C1 segment of cervical spinal cord (tissue), 14 donors: ENCODE results near the gene FERMT2.
"Not testable (repeated sequence)": the region's sequence is repeated elsewhere in the genome, so short reads cannot be mapped to it uniquely, and the experiment has no call there.

ENCODE experiments used
- DNase-seq, 14 donors: peaks; one replicate each; lab custom pipeline; 2025; lab: John Stamatoyannopoulos, UW

FERMT2 gene

DNA sequence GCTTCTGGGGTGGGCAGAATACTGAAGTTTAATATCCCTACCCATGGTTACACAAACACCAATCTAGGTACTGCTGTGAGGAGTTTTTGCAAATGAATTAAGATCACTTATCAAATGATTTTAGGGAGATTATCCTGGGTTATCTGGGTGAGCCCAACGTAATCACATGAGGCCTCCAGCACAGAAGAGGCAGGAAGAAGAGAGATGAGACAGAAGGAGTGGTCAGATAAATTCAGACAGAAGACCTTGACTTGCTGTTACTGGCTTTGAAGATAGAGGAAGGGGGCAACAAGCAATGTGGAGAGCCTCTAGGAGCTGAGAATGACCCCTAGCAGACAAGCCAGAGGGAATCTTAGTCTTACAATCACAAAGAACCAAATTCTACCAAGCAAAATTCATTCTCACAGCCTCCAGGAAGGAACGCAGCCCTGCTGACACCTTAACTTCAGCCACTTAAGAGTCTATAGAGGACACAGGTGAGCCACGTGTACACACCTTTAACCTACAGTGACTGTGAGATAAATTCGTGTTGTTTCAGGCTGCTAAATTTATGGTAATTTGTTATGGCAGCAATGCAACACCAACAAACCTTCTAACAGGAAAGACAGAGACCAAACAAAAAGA lies 49.4 kb downstream of the FERMT2 start:
- DNase-seq = no peak

DNA sequence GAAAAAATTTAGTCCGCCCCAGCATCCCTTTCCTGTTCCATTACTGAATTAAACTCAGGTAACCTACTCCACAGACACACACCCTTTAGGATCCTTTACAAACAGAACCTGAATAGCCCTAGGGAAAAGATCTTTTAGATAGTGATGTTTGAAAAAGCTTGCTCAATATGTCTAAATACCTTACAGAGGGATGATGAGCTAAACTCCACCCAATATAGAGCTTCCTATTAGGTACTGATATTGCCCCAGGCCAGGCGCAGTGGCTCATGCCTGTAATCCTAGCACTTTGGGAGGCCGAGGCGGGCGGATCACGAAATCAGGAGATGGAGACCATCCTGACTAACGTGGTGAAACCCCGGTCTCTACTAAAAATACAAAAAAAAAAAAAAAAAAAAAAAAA lies 50.1 kb downstream of the FERMT2 start:
- DNase-seq = no peak

DNA sequence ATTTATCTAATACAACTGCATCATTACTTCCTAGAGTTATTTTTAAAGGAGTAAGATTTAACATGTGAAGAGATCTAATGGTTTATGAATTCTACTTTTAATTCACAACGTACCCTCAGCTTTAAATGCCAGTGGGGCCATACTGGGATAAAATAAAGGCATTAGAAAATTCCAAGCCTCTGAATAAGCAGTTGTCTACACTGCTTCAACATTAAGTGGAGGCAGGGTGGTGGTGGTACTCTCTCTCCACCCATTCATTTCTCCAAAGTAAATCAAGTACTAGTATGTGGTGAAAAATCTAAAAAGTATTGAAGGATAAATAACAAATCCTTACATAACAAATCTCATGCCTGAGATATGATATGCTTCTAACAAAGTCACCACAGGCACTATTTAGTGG lies 52.4 kb downstream of the FERMT2 start:
- DNase-seq = no peak

DNA sequence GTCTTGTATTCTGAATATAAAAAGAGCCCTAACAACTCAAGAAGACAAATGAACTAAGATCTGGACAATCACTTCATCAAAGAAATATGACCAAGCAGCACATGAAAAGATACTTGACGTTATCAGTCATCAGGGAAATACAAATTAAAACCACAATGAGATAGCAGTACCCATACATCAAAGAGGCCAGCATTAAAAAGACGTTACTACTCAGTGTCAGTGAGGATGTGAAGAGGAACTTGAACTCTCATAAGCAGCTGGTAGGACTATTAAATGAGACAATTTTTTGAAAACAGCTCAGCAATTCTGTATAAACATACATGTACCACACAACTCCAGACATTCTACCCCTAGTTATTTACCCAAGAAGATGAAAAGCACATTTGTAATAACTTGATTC lies 55.9 kb downstream of the FERMT2 start:
- DNase-seq = no peak

DNA sequence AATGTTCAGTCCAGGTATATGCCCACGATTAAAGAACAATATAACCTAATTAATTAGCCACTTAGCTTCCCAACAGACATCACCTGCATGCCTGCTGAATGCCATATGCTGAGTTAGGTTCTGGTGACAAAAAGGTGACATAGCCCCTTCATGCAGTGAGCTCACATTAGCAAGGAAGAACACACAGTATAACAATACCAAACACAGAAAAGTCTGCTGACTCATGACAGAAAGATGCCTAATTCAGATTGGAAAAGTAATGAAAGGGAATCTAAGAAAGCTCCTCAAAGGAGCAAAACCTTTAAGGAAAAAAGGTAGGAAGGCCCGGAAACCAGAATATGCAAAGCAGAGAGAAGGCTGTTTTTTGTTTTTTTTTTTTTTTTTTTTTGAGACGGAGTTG lies 59.0 kb downstream of the FERMT2 start:
- DNase-seq = no peak

DNA sequence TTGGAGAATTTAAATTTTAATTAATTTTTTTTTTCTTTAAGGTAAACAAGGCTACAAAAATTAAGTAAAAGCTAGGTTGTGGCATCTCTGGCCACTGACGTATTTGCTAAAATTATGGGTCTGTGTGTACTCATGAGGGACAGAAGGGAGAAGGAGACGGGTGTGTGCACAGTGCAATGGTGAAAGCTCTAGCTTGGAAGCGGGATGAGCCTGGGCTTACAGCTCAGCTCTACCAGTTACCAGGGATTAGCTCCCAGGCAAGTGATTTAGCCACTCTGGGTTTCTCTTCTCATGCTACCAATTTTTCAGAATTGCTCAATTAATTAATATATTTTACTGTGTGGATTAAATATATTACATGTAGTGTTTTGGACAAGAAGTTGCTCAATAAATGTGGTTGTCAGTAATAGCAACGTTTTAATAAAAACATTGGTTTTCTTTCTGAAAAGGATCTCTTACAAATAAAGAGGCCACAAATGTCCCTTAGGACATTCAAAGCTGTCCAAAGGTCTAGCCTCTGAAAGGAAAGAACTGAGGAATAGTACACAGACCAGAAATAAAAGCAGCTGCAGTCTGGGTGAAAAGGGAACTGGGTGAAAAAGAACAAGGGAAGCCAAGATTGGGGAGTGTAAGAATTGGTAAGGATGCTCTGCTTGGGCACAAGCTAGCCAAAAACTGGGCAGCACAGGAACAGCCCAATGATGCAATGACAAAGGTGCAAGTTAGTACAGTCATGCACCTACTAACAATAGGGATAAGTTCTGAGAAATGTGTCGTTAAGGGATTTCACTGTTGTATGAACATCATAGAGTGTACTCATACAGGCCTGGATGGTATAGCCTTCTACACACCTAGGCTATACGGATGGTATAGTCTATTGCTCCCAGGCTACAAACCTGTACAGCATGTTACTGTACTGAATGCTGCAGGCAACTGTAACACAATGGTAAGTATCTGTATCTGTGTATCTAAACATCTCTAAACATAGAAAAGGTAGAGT lies 61.7 kb downstream of the FERMT2 start:
- no peak for DNase-seq

DNA sequence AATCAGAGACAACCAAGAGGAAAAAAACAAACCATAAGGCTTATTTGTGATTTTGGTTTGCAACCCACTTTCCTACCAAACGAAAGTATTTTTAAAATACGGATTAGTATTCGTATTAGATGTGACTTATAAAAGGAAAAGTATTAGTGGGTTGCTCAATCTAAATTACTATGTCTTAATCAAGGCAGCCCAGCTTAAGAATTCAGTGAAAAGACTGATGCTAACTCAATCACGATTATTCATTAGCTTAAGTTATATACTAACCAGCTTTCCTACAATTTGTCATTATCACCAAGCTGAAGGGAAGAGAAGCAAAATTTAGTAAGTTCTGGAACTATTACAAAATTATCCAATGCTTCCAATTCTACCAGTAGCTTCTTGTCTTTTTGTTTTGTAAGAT lies 62.7 kb downstream of the FERMT2 start:
- DNase-seq = no peak

DNA sequence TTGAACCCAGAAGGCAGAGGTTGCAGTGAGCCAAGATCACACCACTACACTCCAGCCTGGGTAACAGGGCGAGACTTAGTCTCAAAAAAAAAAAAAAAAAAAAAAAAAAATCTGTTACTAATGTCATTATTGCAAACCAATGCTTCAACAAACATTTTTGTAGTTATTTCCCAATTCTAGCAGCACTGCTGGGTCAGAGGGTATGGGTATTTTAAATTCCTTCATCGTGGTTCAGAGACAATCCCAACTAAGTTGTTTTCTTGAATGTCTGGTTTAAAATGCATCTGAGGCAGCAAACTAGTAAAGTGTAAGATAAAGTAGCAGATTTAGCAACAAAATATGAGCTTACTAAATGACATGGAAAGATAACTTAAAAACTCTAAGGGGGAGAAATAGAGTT lies 65.6 kb downstream of the FERMT2 start:
- no peak for DNase-seq

DNA sequence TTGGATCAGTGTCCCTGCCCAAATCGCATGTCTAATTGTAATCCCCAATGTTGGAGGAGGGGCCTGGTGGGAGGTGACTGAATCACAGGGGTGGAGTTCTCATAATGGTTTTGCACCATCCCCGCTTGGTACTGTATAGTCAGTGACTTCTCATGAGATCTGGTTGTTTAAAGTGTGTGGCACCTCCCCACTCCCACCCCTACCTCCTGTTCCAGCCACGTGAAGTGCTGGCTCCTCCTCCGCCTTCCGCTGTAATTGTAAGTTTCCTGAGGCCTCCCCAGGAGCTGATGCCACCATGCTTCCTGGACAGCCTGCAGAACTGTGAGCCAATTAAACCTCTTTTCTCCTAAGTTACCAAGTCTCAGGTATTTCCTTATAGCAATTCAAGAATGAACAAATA lies 67.2 kb downstream of the FERMT2 start:
- DNase-seq = no peak

DNA sequence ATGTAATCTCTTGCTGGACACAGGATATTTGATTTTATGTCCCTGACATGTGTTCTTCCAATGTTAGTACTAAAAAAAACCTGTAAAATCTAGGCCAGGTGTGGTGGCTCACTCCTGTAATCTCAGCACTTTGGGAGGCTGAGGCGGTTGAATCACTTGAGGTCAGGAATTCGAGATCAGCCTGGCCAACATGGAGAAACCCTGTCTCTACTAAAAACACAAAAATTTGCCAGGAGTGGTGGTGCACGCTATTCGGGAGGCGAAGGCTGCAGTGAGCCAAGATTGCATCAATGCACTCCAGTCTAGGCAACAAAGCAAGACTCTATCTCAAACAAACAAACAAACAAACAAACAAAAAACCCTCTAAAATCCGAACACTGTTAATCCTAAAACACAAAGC lies 68.0 kb downstream of the FERMT2 start:
- DNase-seq = no peak

DNA sequence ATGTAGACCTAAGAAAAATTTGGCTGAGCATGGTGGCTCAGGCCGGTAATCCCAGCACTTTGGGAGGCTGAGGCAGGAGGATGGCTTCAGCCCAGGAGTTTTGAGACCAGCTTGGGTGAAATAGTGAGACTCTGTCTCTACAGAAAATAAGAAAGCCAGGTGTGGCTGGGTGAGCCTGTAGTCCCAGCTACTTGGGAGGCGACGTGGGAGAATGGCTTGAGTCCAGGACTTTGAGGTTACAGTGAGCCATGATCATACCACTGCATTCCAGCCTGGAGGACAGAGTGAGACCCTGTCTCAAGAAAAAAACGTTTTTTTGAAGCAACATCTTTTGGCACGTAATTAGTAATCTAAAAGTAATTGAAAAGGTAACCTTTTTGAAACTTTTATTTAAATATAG lies 70.9 kb downstream of the FERMT2 start:
- DNase-seq = no peak

DNA sequence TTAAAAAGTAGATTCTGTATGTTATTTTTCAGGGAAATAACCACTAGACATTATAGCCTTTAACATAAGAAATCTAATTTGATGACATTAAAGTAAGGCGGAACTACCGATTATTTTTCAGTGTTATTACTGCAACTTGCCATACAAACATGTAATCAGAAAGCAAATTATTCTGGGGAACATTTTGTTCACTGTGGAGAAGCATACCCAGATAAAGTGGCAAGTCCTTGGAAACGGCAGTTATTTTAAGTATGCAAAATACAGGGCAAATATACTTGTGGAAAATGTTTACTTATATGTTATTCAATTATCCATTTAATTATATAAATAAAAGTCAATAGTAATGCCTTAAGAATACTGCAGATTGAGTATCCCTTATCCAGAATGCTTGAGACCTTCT lies 71.9 kb downstream of the FERMT2 start:
- no peak for DNase-seq

DNA sequence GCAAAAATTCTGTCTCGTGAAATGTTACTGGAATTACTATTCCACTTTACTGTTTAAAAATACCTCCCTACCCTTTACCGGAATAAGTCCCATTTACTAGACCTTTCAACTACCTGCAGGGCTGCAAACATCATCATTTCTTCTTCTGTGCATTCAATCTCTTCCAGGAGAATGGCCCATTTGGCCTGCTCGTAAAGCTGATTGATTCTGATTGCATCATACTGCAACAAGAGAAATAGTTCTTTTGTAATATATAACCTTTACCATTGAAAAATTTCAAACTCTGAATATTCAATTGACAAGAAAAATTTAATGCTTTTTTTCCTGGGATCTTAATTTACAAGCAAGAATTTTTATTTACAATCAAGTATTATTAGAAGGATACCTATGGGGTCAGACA lies 72.4 kb downstream of the FERMT2 start:
- DNase-seq = no peak

DNA sequence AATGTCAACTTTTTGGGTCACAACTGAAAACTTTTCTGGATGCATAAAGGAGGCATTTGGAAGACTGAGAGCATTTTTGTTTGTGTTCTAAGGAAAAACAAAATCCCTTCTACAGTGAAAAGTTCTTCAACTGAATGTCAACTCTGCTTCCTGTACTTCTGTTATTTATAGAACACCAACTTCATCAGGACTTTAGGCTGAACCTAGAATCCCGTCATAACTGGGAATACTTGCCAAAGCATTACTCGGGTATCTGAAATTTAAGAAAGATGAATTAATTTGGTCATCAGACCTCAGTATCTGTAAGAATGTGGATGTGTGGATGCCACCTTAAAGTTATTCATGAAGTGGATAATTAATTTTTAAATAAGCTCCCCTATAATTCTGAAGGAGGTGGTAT lies 73.2 kb downstream of the FERMT2 start:
- no peak for DNase-seq

DNA sequence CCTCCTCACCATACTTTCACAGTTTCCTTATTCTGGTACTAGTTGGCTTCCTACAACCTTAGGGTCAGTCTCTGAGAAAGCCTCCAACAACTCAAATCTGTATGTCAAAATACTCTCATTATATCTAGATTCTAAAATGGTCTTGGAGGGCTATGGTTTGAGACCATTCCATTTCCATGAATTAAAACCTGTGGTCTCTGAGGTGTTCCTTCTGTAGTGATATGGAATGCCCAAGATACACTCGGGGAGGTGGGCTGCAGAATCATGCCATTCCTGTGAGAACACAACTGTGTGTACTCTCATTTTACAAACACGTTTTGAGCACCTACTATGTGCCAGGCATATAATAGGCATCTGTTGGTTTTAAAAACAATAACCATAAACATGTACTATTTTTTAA lies 74.0 kb downstream of the FERMT2 start:
- DNase-seq = no peak

DNA sequence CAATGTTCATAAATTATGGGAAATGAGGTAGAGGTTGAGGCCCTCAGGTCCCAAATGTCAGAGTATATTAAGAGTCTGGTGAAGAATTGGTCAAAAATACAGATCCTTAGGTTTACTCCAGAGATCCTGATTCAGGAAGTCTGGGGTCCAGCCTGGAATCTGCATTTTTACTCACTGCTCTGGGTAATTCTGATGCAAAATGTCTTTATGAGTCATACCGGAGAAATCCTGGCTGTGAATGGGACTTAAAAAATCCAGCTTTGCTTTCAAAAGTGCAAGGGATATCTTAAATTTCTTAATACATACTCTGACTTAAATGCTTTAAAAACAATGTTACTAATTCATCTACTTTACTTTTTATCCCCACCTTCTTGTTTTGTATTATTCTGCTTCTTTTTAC lies 74.5 kb downstream of the FERMT2 start:
- DNase-seq = no peak

DNA sequence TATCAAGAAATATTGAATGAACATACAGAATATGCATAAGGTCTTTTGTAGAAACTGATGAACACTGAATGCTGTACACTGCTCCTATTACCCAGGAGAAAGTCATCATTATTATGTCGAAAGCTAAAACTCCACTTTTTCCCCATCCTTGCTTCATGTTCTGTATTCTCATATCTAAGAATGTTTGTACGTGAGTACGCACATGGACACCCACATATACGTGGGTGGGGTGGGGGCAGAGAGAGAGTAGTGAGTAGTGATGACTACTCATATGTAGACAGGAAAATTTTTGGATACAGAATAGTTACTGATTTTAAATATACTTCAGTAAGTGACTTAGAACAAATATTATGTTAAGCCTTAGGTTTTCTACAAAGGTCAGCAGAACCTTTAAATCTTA lies 75.1 kb downstream of the FERMT2 start:
- DNase-seq = no peak

DNA sequence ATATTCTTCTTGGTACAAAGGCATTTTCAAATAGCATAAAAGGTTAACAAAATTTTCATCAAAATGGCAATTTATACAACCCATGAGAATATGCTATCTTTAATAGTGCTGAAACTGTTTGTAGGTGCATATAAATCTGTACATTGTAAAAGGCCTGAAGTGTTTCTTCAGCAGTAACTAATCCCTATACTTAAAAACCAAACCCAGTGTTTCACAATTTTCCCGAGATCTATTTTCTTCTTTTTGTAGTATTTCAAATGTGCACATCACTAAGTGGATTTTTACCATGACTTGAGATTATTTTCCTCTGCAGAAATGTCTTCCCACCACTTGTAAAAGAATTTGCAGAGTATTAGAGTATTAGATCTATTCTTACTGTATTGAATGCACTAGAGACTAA lies 76.5 kb downstream of the FERMT2 start:
- DNase-seq = no peak

DNA sequence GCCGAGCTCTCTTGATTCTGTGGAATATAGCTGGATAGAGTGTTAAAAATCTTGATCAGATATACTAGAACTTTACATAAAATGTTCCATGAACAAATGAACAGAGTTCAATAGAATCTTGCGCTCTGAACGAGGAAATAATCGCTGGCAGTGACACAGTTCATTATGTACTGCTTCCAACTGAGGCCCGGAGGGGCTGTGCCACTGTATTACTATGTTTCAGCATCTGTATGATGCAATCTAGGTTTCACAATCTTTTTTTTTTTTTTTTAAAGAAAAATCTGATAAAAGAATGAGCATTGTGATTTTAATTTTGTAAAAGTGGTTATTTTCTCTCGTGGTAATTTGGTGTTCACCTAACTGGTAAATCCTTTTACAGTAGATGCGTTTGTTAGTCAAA lies 77.2 kb downstream of the FERMT2 start:
- DNase-seq = no peak

DNA sequence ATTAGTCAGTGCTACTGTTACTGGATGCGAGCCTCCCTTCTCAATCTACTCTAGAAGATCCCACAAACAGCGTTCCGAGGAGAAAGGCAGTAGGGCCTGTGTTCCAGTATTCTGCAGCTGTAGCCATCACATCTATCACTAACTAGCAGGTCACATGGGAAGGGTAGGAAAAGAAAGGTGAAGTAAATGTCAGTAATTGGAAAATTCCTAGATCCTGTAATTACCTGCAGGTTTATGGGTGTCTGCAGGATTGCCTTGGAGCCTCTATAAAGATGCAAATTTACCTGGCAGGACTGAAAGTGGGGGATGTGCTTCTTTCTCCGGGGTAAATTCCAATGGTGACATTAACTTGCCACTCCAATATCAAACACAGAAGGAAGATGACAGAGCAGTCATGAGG lies 77.8 kb downstream of the FERMT2 start:
- DNase-seq = no peak

DNA sequence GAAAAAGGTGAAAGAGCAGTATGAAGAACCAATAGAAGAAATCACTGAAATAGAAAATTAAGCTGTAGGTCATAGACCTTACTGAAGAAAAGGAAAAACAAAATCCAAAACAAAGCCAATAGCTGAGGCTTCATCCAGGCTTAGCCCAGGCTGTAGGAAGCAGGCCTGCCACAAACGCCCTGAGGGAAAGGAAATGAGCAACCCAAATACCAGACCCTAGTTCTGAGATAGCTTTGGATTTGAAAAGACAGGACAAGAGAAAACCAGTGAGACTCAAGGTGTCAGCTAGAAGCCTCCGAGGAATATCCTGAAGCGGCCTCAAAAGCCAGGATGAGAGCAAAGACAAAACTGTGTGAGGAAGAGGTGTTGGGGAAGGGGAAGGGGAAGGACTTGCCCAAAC lies 79.2 kb downstream of the FERMT2 start:
- no peak for DNase-seq

DNA sequence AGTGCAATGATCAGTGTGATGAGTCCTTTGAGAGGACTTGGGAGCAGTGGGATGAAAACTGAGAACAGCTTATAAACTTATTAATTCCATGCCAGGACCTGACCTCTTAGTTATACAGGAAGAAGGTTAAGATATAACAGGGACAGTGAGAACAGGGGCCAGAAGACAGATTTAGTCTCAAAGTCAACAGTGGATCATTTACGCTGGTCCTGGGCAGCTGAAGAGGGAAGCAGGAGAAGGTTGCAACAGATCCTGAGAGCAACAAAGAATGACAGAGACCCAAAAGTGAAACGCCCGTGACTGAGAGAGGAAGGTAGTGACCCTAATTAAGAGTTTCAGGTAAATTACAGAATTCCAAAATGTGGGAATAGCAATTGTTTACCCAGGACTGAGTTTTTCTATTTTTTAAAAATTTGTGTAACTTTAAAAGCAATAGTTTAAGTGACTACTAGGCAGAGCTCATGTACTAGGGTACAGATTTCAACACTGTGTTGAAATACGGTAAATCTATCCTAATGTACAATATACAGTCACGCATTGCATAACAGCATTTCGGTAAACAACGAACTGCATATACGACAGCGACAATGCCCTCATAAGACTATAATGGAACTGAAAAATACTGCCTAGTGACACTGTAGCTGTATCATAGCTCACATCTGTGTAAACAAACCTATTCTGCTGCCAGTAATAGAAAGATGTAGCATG lies 81.8 kb downstream of the FERMT2 start:
- DNase-seq = no peak

DNA sequence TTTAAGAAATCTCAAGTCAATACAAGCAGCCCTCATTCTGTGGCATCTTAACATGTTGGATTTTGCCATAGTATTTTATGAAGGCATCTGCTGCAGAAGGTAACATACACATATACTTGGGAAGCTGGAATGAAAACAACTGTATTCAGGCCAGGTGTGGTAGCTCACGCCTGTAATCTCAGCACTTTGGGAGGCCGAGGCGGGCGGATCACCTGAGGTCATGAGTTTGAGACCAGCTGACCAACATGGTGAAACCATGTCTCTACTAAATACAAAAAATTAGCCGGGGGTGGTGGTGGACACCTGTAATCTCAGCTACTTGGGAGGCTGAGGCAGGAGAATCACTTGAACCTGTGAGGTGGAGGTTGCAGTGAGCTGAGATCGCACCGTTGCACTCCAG lies 86.0 kb downstream of the FERMT2 start:
- not testable (repeated sequence) for DNase-seq
